ENCODE data around the gene PLA2G5.

The PLA2G5 gene

GRCh38 chr1:20107351-20107750, 37.4 kb downstream of the PLA2G5 start:
- TF ChIP-seq CTCF (IDR thresholded peaks at IDR 0.05; ENCODE audit: insufficient read depth, low read depth, low read length, missing control alignments) = no peak
- no peak overlapping the region for H3K4me3 ChIP-seq (ENCODE audit: low read length)
- no peak for DNase-seq (ENCODE audit: low read depth)

GRCh38 chr1:20107796-20108195, 37.8 kb downstream of the PLA2G5 start:
- TF ChIP-seq CTCF (IDR thresholded peaks at IDR 0.05; ENCODE audit: insufficient read depth, low read depth, low read length, missing control alignments) = no peak
- no peak overlapping the region for H3K4me3 ChIP-seq (ENCODE audit: low read length)
- DNase-seq (ENCODE audit: low read depth) = no peak

GRCh38 chr1:20108366-20109123, 38.6 kb downstream of the PLA2G5 start:
- TF ChIP-seq CTCF (IDR thresholded peaks at IDR 0.05; ENCODE audit: insufficient read depth, low read depth, low read length, missing control alignments) = no peak
- no peak for DNase-seq (ENCODE audit: low read depth)
- no peak overlapping the region for H3K4me3 ChIP-seq (ENCODE audit: low read length)

GRCh38 chr1:20109223-20109856, 39.3 kb downstream of the PLA2G5 start:
- no peak overlapping the region for H3K4me3 ChIP-seq (ENCODE audit: low read length)
- no peak for TF ChIP-seq CTCF (IDR thresholded peaks at IDR 0.05; ENCODE audit: insufficient read depth, low read depth, low read length, missing control alignments)
- DNase-seq (ENCODE audit: low read depth) = no peak

GRCh38 chr1:20110679-20111078, 40.7 kb downstream of the PLA2G5 start:
- TF ChIP-seq CTCF (IDR thresholded peaks at IDR 0.05; ENCODE audit: insufficient read depth, low read depth, low read length, missing control alignments) = no peak
- DNase-seq (ENCODE audit: low read depth) = peak; percentile 78
- no peak overlapping the region for H3K4me3 ChIP-seq (ENCODE audit: low read length)

- no peak overlapping the region for H3K4me3 ChIP-seq (ENCODE audit: low read length)
- DNase-seq (ENCODE audit: low read depth) = no peak
- no peak for TF ChIP-seq CTCF (IDR thresholded peaks at IDR 0.05; ENCODE audit: insufficient read depth, low read depth, low read length, missing control alignments)
Observed at GRCh38 chr1:20111452-20111851, 41.5 kb downstream of the PLA2G5 start.
